IMR-90 (cell line): ENCODE measurements around the gene IARS2. TPM values are rescaled to one million over a fixed set of nuclear protein-coding genes. Genes with fewer than 3 reads are reported as not detected.

Experiments used
- ATAC-seq: fragments of 200-7000 bp; cut with Tn5 transposase; 2 replicates; pipeline ENCODE4 v1.9.1; 2020; ENCODE audit warnings: low read depth, mild to moderate bottlenecking, moderate library complexity
- BruUV-seq: library from RNA; stranded (reverse); fragments of 400-500 nt; replicated peaks from 2 replicates; lab custom pipeline; 2021; lab: Mats Ljungman, UMichigan
- CTCF ChIA-PET: fragments of 300-600 bp; formaldehyde crosslinking; extraction: SDS; loops from one replicate; lab custom pipeline; 2021; ENCODE audit warnings: antibody characterized with exemption; lab: Yijun Ruan, JAX
- POLR2A ChIA-PET: fragments of 300-600 bp; sonication (Branson Sonifier 250); formaldehyde crosslinking; loops from one replicate; lab custom pipeline; 2022; ENCODE audit warnings: antibody characterized with exemption; ENCODE audit not compliant: unreplicated experiment; lab: Charles Lee
- DNase-seq: peaks from one replicate; pipeline ENCODE4 v3.0.0; 2013
- H2AFZ ChIP-seq: replicated peaks from 2 replicates; pipeline ENCODE3; 2013; ENCODE audit warnings: low read length, mild to moderate bottlenecking; ENCODE audit not compliant: poor library complexity
- H2AK5ac ChIP-seq: 2 replicates; pipeline ENCODE4 v1.6.1; 2013; ENCODE audit warnings: low read depth, low read length, inconsistent platforms
- H2AK9ac ChIP-seq: replicated peaks from 2 replicates; pipeline ENCODE3; 2013; ENCODE audit warnings: mild to moderate bottlenecking, low read depth, low read length, moderate library complexity; ENCODE audit not compliant: poor library complexity
- H2BK120ac ChIP-seq: 2 replicates; pipeline ENCODE4 v1.6.1; 2013; ENCODE audit warnings: low read depth, low read length, inconsistent platforms
- H2BK15ac ChIP-seq: 3 replicates; pipeline ENCODE4 v1.6.1; 2013; ENCODE audit warnings: low read depth, low read length, inconsistent platforms
- H2BK20ac ChIP-seq: 2 replicates; pipeline ENCODE4 v1.6.1; 2013; ENCODE audit warnings: low read depth, mild to moderate bottlenecking, inconsistent platforms, low read length, moderate library complexity
- H2BK5ac ChIP-seq: 2 replicates; pipeline ENCODE4 v1.6.1; 2013; ENCODE audit warnings: mild to moderate bottlenecking, low read depth, low read length, inconsistent platforms; ENCODE audit not compliant: poor library complexity, severe bottlenecking
- H3K14ac ChIP-seq: replicated peaks from 2 replicates; pipeline ENCODE4 v1.6.1; 2013; ENCODE audit warnings: low read depth, low read length, inconsistent platforms
- H3K18ac ChIP-seq: 2 replicates; pipeline ENCODE4 v1.6.1; 2013; ENCODE audit warnings: low read depth, low read length, control low read depth
- H3K23ac ChIP-seq: 2 replicates; pipeline ENCODE4 v1.6.1; 2013; ENCODE audit warnings: low read depth, low read length, inconsistent platforms
- H3K27ac ChIP-seq: 2 replicates; pipeline ENCODE4 v1.5.1; 2013; ENCODE audit warnings: mild to moderate bottlenecking, control low read depth, low read length; ENCODE audit not compliant: insufficient read depth
- H3K27me3 ChIP-seq: 2 replicates; pipeline ENCODE4 v1.6.1; 2013; ENCODE audit warnings: low read length; ENCODE audit not compliant: control insufficient read depth, insufficient read depth
- H3K36me3 ChIP-seq: 2 replicates; pipeline ENCODE4 v1.6.1; 2013; ENCODE audit warnings: low read length, mixed read lengths; ENCODE audit not compliant: control insufficient read depth, insufficient read depth
- H3K4ac ChIP-seq: 2 replicates; pipeline ENCODE4 v1.6.1; 2013; ENCODE audit warnings: low read depth, low read length, inconsistent platforms
- H3K4me1 ChIP-seq: 2 replicates; pipeline ENCODE4 v1.6.1; 2013; ENCODE audit warnings: low read length, mixed read lengths; ENCODE audit not compliant: control insufficient read depth, insufficient read depth
- H3K4me2 ChIP-seq: 2 replicates; pipeline ENCODE4 v1.6.1; 2013; ENCODE audit warnings: low read depth, mild to moderate bottlenecking, control low read depth, low read length, moderate library complexity
- H3K4me3 ChIP-seq: 2 replicates; pipeline ENCODE4 v1.5.1; 2013; ENCODE audit warnings: low read depth, mild to moderate bottlenecking, control low read depth, low read length, moderate library complexity; ENCODE audit not compliant: insufficient read depth
- H3K56ac ChIP-seq: 2 replicates; pipeline ENCODE4 v1.6.1; 2013; ENCODE audit warnings: low read length, inconsistent platforms; ENCODE audit not compliant: insufficient read depth; ENCODE audit errors: extremely low read depth
- H3K79me1 ChIP-seq, 2 experiments: 2 replicates each; pipeline ENCODE4 v1.6.1; 2013; ENCODE audit warnings: low read length in 2 of 2, inconsistent platforms in 1 of 2, low read depth in 1 of 2
- H3K9ac ChIP-seq: 2 replicates; pipeline ENCODE4 v1.6.1; 2013; ENCODE audit warnings: low read depth, low read length, control low read depth
- H3K9me1 ChIP-seq: 2 replicates; pipeline ENCODE4 v1.6.1; 2013; ENCODE audit warnings: low read length, inconsistent platforms; ENCODE audit not compliant: insufficient read depth
- H3K9me3 ChIP-seq: 2 replicates; pipeline ENCODE4 v1.6.1; 2013; ENCODE audit warnings: low read length; ENCODE audit not compliant: control insufficient read depth, insufficient read depth
- H4K20me1 ChIP-seq: 2 replicates; pipeline ENCODE4 v1.6.1; 2013; ENCODE audit warnings: low read length, inconsistent platforms; ENCODE audit not compliant: insufficient read depth
- H4K5ac ChIP-seq: 2 replicates; pipeline ENCODE4 v1.6.1; 2013; ENCODE audit warnings: mild to moderate bottlenecking, low read depth, low read length, control low read depth
- H4K8ac ChIP-seq, 2 experiments: 2 replicates each; pipeline ENCODE4 v1.6.1; 2013; ENCODE audit warnings: low read depth in 2 of 2, low read length in 2 of 2, control low read depth in 1 of 2, inconsistent platforms in 1 of 2
- H4K91ac ChIP-seq: 2 replicates; pipeline ENCODE4 v1.6.1; 2013; ENCODE audit warnings: low read depth, low read length, inconsistent platforms; ENCODE audit not compliant: insufficient read depth
- BHLHE40 ChIP-seq: fragments of 150-350 bp; IDR thresholded peaks from 2 replicates; pipeline ENCODE4 v1.6.1; 2016; ENCODE audit warnings: mild to moderate bottlenecking, low read depth, low read length
- FOS ChIP-seq: fragments of 150-350 bp; IDR thresholded peaks from 2 replicates; pipeline ENCODE4 v1.6.1; 2016; ENCODE audit warnings: low read depth, low read length
- MAZ ChIP-seq: IDR thresholded peaks from 2 replicates; pipeline ENCODE4 v1.6.1; 2012; ENCODE audit warnings: low read depth, mild to moderate bottlenecking, low read length, improper control_type of control experiment, moderate library complexity, borderline replicate concordance
- MXI1 ChIP-seq: IDR thresholded peaks from 2 replicates; pipeline ENCODE4 v1.6.1; 2012; ENCODE audit warnings: low read depth, mild to moderate bottlenecking, low read length, moderate library complexity, borderline replicate concordance
- NFE2L2 ChIP-seq: fragments of 150-350 bp; IDR thresholded peaks from 2 replicates; pipeline ENCODE4 v1.6.1; 2016; ENCODE audit warnings: low read depth, mild to moderate bottlenecking, low read length
- RAD21 ChIP-seq: IDR thresholded peaks from 2 replicates; pipeline ENCODE4 v1.6.1; 2012; ENCODE audit warnings: low read length, improper control_type of control experiment
- RCOR1 ChIP-seq: IDR thresholded peaks from 2 replicates; pipeline ENCODE4 v1.6.1; 2012; ENCODE audit warnings: mild to moderate bottlenecking, low read length, improper control_type of control experiment; ENCODE audit not compliant: insufficient replicate concordance
- RFX5 ChIP-seq: IDR thresholded peaks from 2 replicates; pipeline ENCODE4 v1.8.0; 2012; ENCODE audit warnings: low read depth, mild to moderate bottlenecking, low read length, moderate library complexity
- SMC3 ChIP-seq: fragments of 150-350 bp; IDR thresholded peaks from 2 replicates; pipeline ENCODE4 v1.6.1; 2016; ENCODE audit warnings: low read depth, mild to moderate bottlenecking, antibody characterized with exemption, low read length, moderate library complexity
- dilution Hi-C: fragments of 300-500 bp; cut with HindIII; formaldehyde crosslinking; loops from one replicate; pipeline ENCODE4 v1.14.3; 2018; ENCODE audit warnings: low sequenced_read_pairs; ENCODE audit not compliant: unreplicated experiment
- in situ Hi-C: fragments of 300-500 bp; cut with MboI; formaldehyde crosslinking; loops from 3 replicates; pipeline ENCODE4 v1.14.3; 2019; ENCODE audit warnings: low sequenced_read_pairs, inconsistent platforms, mixed read lengths
- intact Hi-C: fragments of 100-400 bp; cut with micrococcal nuclease; formaldehyde crosslinking; loops from 2 replicates; pipeline ENCODE4 v1.10.0; 2022
- polyA plus RNA-seq, 3 experiments: library from polyadenylated mRNA; depleted of rRNA; stranded (reverse); fragments of >200 nt; gene quantifications; 2 replicates each; pipeline ENCODE4 v1.2.3, GENCODE V29; 2012; ENCODE audit warnings: low replicate concordance in 1 of 3
- total RNA-seq: library from RNA; depleted of rRNA; stranded (reverse); fragments of >200 nt; gene quantifications from 2 replicates; pipeline ENCODE4 v1.2.3, GENCODE V29; 2012
- TF ChIP-seq, protein P1 (sequence below): fragments of 150-350 bp; IDR thresholded peaks from 2 replicates; pipeline ENCODE4 v1.6.1; 2017; ENCODE audit warnings: mild to moderate bottlenecking, antibody characterized with exemption, low read length, low read depth
- TF ChIP-seq, protein P2 (sequence below): fragments of 150-350 bp; IDR thresholded peaks from 2 replicates; pipeline ENCODE4 v1.6.1; 2016; ENCODE audit warnings: low read depth, mild to moderate bottlenecking, low read length, moderate library complexity, borderline replicate concordance
- TF ChIP-seq, protein P3 (sequence below): conservative IDR thresholded peaks from 2 replicates; pipeline ENCODE4 v1.5.1; 2012; ENCODE audit warnings: mild to moderate bottlenecking, low read depth, low read length, improper control_type of control experiment

The IARS2 gene
- total and polyA plus RNA-seq, 2 of the 4 experiments (the other 2 are of a cell fraction), result 34.8 to 77.4 TPM

DNA sequence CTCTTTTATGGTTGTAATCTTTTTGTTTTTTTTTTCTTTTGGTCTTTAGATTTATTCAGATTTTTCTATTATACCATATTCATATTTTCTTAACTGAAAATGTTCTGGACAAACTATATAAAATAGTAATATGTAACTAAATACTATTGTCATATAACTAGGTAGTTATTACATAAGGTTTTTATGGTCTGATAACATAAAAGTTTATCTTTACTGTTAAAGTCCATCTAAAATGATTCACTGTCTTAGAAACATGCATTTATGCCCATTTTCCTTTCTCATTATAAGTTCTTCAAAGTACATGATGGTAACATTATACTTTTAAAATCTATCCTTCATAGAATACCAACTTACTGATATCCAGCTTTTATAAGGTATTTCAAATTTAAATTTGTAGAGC lies 29.1 kb downstream of the IARS2 start:
- Histone ChIP-seq H3K4me1 (peaks cover 2% of the 10 kb centered on the region; the same call in 1 of the 2 replicates), H4K5ac (no peak overlapping the region), H3K9me3 (no peaks in the 10 kb centered on the region), H2BK120ac (no peak overlapping the region), H3K9ac (no peak overlapping the region), H3K27ac (no peak overlapping the region), H2AK5ac (no peak overlapping the region), H3K14ac (no peak overlapping the region), H2BK15ac (no peak overlapping the region), H3K23ac (no peak overlapping the region), H2BK20ac (no peak overlapping the region), H3K4me3 (no peak overlapping the region), H4K8ac (no peak overlapping the region), H3K79me1 (peaks cover 3 to 7% of the 10 kb centered on the region in 2 experiments; a peak in 1 of 4 replicates), H3K27me3 (no peaks in the 10 kb centered on the region), H3K56ac (no peak overlapping the region), H4K91ac (no peak overlapping the region), H4K20me1 (no peaks in the 10 kb centered on the region), H2AFZ (no peak overlapping the region), H2AK9ac (no peak overlapping the region), H2BK5ac (no peak overlapping the region), H3K4me2 (no peak overlapping the region), H3K9me1 (0 out of 2 replicates have a peak, but pooled peaks cover 3% of the 10 kb centered on the region), H3K4ac (no peak overlapping the region), H3K36me3 (peaks cover 11% of the 10 kb centered on the region), H3K18ac (no peak overlapping the region)
- no peak for DNase-seq
- POLR2A ChIA-PET, result no interaction called here
- no TSS peak for BruUV-seq
- TF ChIP-seq MAZ (no peak), RCOR1 (no peak), MXI1 (no peak), RFX5 (no peak), RAD21 (no peak), NFE2L2 (no peak), BHLHE40 (no peak), SMC3 (no peak), FOS (no peak)
- TF ChIP-seq, protein P1, sequence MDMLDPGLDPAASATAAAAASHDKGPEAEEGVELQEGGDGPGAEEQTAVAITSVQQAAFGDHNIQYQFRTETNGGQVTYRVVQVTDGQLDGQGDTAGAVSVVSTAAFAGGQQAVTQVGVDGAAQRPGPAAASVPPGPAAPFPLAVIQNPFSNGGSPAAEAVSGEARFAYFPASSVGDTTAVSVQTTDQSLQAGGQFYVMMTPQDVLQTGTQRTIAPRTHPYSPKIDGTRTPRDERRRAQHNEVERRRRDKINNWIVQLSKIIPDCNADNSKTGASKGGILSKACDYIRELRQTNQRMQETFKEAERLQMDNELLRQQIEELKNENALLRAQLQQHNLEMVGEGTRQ, result no peak
- TF ChIP-seq, protein P2, sequence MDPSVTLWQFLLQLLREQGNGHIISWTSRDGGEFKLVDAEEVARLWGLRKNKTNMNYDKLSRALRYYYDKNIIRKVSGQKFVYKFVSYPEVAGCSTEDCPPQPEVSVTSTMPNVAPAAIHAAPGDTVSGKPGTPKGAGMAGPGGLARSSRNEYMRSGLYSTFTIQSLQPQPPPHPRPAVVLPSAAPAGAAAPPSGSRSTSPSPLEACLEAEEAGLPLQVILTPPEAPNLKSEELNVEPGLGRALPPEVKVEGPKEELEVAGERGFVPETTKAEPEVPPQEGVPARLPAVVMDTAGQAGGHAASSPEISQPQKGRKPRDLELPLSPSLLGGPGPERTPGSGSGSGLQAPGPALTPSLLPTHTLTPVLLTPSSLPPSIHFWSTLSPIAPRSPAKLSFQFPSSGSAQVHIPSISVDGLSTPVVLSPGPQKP, result no peak
- TF ChIP-seq, protein P3, sequence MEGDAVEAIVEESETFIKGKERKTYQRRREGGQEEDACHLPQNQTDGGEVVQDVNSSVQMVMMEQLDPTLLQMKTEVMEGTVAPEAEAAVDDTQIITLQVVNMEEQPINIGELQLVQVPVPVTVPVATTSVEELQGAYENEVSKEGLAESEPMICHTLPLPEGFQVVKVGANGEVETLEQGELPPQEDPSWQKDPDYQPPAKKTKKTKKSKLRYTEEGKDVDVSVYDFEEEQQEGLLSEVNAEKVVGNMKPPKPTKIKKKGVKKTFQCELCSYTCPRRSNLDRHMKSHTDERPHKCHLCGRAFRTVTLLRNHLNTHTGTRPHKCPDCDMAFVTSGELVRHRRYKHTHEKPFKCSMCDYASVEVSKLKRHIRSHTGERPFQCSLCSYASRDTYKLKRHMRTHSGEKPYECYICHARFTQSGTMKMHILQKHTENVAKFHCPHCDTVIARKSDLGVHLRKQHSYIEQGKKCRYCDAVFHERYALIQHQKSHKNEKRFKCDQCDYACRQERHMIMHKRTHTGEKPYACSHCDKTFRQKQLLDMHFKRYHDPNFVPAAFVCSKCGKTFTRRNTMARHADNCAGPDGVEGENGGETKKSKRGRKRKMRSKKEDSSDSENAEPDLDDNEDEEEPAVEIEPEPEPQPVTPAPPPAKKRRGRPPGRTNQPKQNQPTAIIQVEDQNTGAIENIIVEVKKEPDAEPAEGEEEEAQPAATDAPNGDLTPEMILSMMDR, result no peak
- CTCF ChIA-PET, result interaction anchor here (1.5 kb wide), 1 partner anchor 10 kb away, joined by 5 read pairs; no protein-coding TSS in a partner anchor
- in situ Hi-C loops, result no loop called here
- intact Hi-C loops, result loop anchor here (5.0 kb wide), 1 partner anchor 131 kb away; no protein-coding TSS in a partner anchor
- ATAC-seq, result no peak
- dilution Hi-C loops, result no loop called here
